ENCODE measurements around the gene HNRNPD.
"Not testable (repeated sequence)": the region's sequence is repeated elsewhere in the genome, so short reads cannot be mapped to it uniquely, and the experiment has no call there.

HNRNPD gene, protein sequence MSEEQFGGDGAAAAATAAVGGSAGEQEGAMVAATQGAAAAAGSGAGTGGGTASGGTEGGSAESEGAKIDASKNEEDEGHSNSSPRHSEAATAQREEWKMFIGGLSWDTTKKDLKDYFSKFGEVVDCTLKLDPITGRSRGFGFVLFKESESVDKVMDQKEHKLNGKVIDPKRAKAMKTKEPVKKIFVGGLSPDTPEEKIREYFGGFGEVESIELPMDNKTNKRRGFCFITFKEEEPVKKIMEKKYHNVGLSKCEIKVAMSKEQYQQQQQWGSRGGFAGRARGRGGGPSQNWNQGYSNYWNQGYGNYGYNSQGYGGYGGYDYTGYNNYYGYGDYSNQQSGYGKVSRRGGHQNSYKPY

GRCh38 chr4:82373816-82374625, at the start of gene HNRNPD:
HNRNPD (minus strand) TSS chr4:82373991; CDS start chr4:82373678, 313 bp downstream.
- DNase-seq (ENCODE audit: extremely low read depth in 1 of 2, low read depth in 1 of 2): peak; percentile 89 to 96

DNA sequence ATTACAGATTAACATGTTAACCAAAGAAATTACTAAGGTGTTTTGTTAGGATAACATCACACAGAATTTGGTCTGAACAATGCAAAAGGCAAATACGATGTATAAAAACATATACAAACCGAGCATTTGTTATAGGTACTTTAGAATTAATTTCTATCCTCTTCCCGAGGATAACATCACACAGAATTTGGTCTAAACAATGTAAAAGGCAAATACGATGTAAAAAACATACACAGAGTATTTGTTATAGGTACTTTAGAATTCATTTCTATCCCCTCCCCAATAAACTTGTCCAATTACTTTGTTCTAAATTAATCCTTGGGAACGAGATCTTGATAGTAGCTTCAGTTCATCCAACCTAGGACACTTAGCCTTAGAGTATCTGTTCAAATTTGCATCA, 48.8 kb upstream of the HNRNPD start:
- DNase-seq (ENCODE audit: extremely low read depth in 1 of 2, low read depth in 1 of 2): no peak

- DNase-seq (ENCODE audit: extremely low read depth in 1 of 2, low read depth in 1 of 2): no peak
Observed at GRCh38 chr4:82421796-82422560, 48.2 kb upstream of the HNRNPD start.

DNA sequence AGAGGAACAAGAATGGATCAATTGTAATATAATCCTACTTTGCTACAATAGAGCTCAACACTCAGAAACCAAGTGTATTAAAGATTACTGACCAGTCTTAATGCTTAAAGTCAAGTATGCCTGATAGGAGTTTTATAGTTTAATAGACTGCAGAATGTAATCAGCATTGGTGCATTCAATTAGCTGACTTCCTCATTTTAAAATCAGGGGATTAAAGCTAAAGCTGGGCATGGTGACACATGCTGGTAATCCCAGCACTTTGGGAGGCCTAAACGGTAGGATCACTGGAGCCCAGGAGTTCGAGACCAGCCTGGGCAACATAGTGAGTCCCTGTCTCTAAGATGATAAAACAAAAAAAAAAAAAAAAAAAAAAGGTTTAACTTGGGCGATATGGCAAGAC, 45.7 kb upstream of the HNRNPD start:
- DNase-seq (ENCODE audit: extremely low read depth in 1 of 2, low read depth in 1 of 2): no peak

DNA sequence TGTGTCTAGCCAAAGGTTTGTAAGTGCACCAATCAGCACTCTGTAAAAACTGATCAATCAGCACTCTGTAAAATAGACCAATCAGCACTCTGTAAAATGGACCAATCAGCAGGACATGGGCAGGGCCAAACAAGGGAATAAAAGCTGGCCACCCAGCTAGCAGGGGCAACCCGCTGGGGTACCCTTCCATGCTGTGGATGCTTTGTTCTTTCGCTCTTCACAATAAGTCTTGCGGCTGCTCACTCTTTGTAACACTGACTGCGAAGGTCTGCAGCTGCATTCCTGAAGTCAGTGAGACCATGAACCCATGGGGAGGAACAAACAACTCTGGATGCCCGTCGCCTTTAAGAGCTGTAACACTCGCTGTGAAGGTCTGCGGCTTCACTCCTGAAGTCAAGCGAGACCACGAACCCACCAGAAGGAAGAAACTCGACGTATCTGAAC, 42.2 kb upstream of the HNRNPD start:
- DNase-seq (ENCODE audit: extremely low read depth in 1 of 2, low read depth in 1 of 2): no peak

- DNase-seq (ENCODE audit: extremely low read depth in 1 of 2, low read depth in 1 of 2): not testable (repeated sequence)
Observed at GRCh38 chr4:82415061-82415460, 41.3 kb upstream of the HNRNPD start.

GRCh38 chr4:82403725-82404124, 29.9 kb upstream of the HNRNPD start:
- no peak for DNase-seq (ENCODE audit: extremely low read depth in 1 of 2, low read depth in 1 of 2)

DNA sequence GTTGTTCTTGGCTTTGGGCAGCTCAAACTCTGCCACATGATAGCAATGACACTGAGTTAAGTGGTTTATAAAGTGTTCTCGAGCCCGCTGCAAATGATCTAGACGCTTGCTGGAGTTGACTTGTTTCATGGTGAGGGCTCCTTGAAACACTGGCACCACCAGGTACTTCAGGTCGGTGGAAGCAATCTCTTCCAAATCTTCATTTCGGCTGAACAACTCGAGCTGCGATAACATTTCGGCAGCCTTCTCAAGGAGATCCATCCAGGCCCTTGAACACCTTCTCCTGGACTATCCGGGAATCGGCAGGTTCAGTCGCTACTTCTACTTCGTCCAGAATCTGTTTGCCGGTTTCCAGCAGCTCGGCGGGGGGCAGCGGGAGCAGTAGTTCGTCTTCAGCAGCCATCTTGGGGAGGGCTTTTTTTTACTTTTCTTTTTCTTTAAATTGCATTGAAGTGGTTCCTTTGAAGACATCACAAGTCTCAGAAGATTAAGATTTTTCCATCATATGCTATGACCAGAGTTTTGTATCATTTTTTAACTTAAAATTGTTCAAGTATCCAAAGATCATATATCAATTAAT, 28.5 kb upstream of the HNRNPD start:
- DNase-seq (ENCODE audit: extremely low read depth in 1 of 2, low read depth in 1 of 2): no peak

DNA sequence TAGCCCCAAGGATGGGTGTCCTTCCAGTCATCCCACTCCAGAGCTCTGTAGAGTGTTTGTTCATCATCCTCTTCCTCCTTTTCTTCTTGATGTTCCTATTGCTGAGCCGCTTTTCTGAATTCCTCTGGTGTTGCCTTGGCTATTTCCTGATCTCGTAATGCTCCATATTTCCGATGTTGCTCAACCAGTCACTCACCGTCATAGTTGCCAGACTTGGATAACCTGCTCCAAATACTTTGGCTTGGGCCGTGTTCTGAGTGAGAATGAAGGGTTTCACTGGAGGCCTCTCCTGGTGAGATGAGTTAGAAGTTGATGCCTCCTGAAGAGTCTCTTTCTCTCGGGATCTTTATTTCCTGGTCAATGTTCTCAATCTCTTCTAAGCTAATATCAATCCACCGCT, 27.8 kb upstream of the HNRNPD start:
- DNase-seq (ENCODE audit: extremely low read depth in 1 of 2, low read depth in 1 of 2): no peak

- no peak for DNase-seq (ENCODE audit: extremely low read depth in 1 of 2, low read depth in 1 of 2)
Observed at GRCh38 chr4:82398263-82398662, 24.5 kb upstream of the HNRNPD start.

GRCh38 chr4:82397527-82397926, 23.7 kb upstream of the HNRNPD start:
- no peak for DNase-seq (ENCODE audit: extremely low read depth in 1 of 2, low read depth in 1 of 2)

DNA sequence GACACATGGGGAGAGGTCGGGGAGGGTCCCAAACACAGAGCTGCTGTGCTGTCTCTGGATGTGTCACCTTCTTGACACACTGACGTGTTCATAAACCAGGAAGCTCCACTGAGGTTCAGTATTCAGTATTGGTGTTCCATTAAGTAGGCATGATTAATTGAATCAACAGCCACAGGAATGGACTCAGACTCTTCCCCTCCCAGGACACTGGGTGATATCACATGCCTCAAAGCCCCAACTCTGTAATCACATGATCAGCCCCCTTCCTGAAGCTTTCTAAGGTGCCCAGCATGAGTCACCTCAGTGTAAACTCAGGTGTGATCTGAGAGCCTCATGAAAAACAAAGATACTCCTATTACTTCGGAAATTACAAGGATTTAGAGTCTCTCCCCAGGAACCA, 21.1 kb upstream of the HNRNPD start:
- DNase-seq (ENCODE audit: extremely low read depth in 1 of 2, low read depth in 1 of 2): no peak

- DNase-seq (ENCODE audit: extremely low read depth in 1 of 2, low read depth in 1 of 2): not testable (repeated sequence)
Observed at GRCh38 chr4:82390061-82390460, 16.3 kb upstream of the HNRNPD start.

DNA sequence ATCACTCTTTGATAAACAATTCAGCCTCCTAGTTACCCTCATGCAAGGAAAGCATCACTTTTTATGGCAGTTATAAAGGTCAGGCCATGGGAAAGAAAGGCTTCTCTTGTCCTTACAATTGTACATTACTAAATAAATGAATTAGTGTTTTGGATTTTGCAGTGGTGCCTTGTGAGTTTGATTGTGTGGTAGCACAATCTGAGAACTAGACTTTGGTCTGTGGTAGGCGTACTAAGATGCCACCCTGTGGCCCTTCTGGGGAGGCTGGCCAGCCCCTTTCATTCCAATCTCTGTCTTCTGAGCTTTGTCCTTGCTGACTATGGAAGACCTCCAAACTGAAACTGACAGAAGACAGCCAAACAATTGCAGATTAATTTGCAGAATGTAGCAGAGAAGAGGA, 14.6 kb upstream of the HNRNPD start:
- no peak for DNase-seq (ENCODE audit: extremely low read depth in 1 of 2, low read depth in 1 of 2)

DNA sequence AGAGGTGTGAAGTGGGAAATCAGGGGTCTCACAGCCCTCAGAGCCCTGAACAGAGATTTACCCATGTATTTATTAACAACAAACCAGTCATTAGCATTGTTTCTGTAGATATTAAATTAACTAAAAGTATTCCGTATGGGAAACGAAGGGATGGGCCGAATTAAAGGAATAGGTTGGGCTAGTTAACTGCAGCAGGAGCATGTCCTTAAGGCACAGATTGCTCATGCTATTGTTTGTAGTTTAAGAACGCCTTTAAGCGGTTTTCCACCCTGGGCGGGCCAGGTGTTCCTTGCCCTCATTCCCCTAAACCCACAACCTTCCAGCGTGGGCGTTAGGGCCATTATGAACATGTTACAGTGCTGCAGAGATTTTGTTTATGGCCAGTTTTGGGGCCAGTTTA, 12.5 kb upstream of the HNRNPD start:
- DNase-seq (ENCODE audit: extremely low read depth in 1 of 2, low read depth in 1 of 2): not testable (repeated sequence)

GRCh38 chr4:82382751-82383150, 9.0 kb upstream of the HNRNPD start:
- DNase-seq (ENCODE audit: extremely low read depth in 1 of 2, low read depth in 1 of 2): no peak

DNA sequence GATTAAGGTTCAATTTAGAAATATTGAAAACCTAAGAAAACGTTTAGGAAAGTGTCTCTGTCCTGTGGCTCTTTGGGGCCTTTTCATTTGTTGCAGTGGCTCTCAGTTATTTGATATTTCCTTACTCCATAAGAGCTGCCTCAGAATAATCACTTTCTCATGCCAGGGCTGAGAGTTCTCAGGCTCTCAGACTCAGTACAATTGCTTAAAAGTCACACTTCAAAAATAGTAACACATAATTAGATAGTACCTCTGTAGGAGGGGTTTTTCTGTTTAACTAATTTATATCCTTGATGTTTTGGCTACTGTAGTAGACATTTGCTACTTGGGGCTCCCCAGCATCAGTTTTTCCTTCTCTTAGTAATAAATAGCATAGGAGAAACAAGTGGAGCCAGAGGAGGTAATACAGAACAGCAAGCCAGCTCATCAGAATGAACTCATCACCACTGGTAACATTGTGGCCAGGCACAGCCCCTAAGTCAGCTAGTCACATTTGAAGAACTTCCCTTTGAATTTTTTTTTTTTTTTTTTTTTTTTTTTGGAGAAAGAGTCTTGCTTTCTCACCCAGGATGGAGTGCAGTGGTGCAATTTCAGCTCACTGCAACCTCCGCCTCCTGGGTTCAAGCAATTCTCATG, 8.0 kb upstream of the HNRNPD start:
- no peak for DNase-seq (ENCODE audit: extremely low read depth in 1 of 2, low read depth in 1 of 2)

- DNase-seq (ENCODE audit: extremely low read depth in 1 of 2, low read depth in 1 of 2): no peak
Observed at GRCh38 chr4:82381235-82381634, 7.4 kb upstream of the HNRNPD start.

- DNase-seq (ENCODE audit: extremely low read depth in 1 of 2, low read depth in 1 of 2): no peak
Observed at GRCh38 chr4:82380831-82381230, 7.0 kb upstream of the HNRNPD start.

GRCh38 chr4:82380344-82380743, 6.6 kb upstream of the HNRNPD start:
- no peak for DNase-seq (ENCODE audit: extremely low read depth in 1 of 2, low read depth in 1 of 2)

GRCh38 chr4:82376109-82376508, 2.3 kb upstream of the HNRNPD start:
- no peak for DNase-seq (ENCODE audit: extremely low read depth in 1 of 2, low read depth in 1 of 2)

All from stimulated activated CD8-positive, alpha-beta memory T cell treated with anti-CD3 and anti-CD28 coated beads, Interleukin-7, amount 100 ng/mL, for 48 hours (primary cell).